ENCODE measurements around the gene RND2. TPM values are rescaled to one million over a fixed set of nuclear protein-coding genes. Genes with fewer than 3 reads are reported as not detected.

RND2 gene
- total RNA-seq, 1 experiment from 2014 or later: 5.5 TPM

DNA sequence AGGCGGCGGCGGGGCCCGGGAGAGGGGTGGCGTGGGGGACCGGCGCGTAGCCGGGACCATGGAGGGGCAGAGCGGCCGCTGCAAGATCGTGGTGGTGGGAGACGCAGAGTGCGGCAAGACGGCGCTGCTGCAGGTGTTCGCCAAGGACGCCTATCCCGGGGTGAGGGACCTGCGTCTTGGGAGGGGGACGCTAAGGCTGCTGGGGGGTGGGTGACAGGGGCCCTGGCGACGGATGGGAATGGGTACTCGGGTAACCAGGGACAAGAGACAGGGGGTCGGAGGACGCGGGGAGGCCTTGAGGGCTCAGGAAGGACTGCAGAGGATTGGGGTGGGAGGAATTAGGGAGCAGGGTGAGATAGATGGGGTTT lies 243 bp downstream of the RND2 start:
- ChIA-PET CTCF (interaction anchor here (0.8 kb wide), 1 partner anchor 290 kb away, joined by 7 read pairs; no protein-coding TSS in a partner anchor), POLR2A (ENCODE audit: low non-redundant PET) (no interaction called here)
- intact Hi-C loops (cut with micrococcal nuclease; ENCODE audit: unreplicated experiment): loop anchor here (10.0 kb wide), 1 partner anchor 100 kb away; the partner anchor contains the start of gene BRCA1
- Histone ChIP-seq H3K4me3 (ENCODE audit: low read depth, low read length, poor library complexity, severe bottlenecking) (peak overlapping the region; percentile 55), H3K27me3 (replicated peaks; ENCODE audit: insufficient read depth, low read depth, low read length, poor library complexity) (no peaks in the 10 kb centered on the region), H3K27ac (ENCODE audit: low read depth, low read length, poor library complexity, severe bottlenecking) (no peak overlapping the region), H3K36me3 (ENCODE audit: insufficient read depth, low read length, poor library complexity, severe bottlenecking) (no peaks in the 10 kb centered on the region), H3K4me1 (ENCODE audit: insufficient read depth, low read length, poor library complexity, severe bottlenecking) (no peaks in the 10 kb centered on the region), H3K9me3 (ENCODE audit: low read depth, low read length, poor library complexity, severe bottlenecking) (no peaks in the 10 kb centered on the region)
- DNase-seq (ENCODE audit: low spot score): no peak
- BruUV-seq (replicated peaks): no TSS peak
- TF ChIP-seq EZH2 (IDR thresholded peaks at IDR 0.05; ENCODE audit: borderline replicate concordance, low read depth, low read length, poor library complexity, severe bottlenecking): no peak
- TF ChIP-seq CTCF (conservative IDR thresholded peaks at IDR 0.05; ENCODE audit: low read depth, low read length): no peak

- TF ChIP-seq CTCF (conservative IDR thresholded peaks at IDR 0.05; ENCODE audit: low read depth, low read length): no peak
- no peak for TF ChIP-seq EZH2 (IDR thresholded peaks at IDR 0.05; ENCODE audit: borderline replicate concordance, low read depth, low read length, poor library complexity, severe bottlenecking)
- DNase-seq (ENCODE audit: low spot score): no peak
- Histone ChIP-seq H3K27ac (ENCODE audit: low read depth, low read length, poor library complexity, severe bottlenecking) (no peak overlapping the region), H3K36me3 (ENCODE audit: insufficient read depth, low read length, poor library complexity, severe bottlenecking) (no peaks in the 10 kb centered on the region), H3K4me3 (ENCODE audit: low read depth, low read length, poor library complexity, severe bottlenecking) (peak overlapping the region; percentile 55), H3K4me1 (ENCODE audit: insufficient read depth, low read length, poor library complexity, severe bottlenecking) (no peaks in the 10 kb centered on the region), H3K9me3 (ENCODE audit: low read depth, low read length, poor library complexity, severe bottlenecking) (no peaks in the 10 kb centered on the region), H3K27me3 (replicated peaks; ENCODE audit: insufficient read depth, low read depth, low read length, poor library complexity) (no peaks in the 10 kb centered on the region)
- BruUV-seq (replicated peaks): no TSS peak
- intact Hi-C loops (cut with micrococcal nuclease; ENCODE audit: unreplicated experiment): loop anchor here (10.0 kb wide), 1 partner anchor 99 kb away; the partner anchor contains the start of gene BRCA1
- ChIA-PET POLR2A (ENCODE audit: low non-redundant PET) (no interaction called here), CTCF (no interaction called here)
Observed at GRCh38 chr17:43025766-43026537, 921 bp downstream of the RND2 start.

DNA sequence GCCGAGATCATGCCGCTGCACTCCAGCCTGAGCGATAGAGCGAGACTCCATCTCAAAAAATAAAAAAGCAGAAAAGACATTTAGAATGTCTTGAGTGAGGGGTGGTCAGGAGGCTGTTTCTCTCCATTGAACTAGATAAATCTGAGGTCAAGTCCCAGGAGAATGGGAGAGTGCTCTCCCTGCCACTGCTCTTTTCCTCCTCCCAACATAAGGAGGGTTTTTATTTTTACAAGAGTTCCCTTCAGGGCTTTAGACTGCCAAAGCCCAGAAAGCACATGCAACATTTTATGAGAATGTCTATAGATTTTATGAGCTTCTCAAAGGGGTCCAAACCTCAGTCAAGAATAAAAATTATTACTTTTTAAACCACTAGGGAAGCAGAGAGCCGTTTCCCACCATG lies 1.6 kb downstream of the RND2 start:
- intact Hi-C loops (cut with micrococcal nuclease; ENCODE audit: unreplicated experiment): loop anchor here (10.0 kb wide), 1 partner anchor 98 kb away; the partner anchor contains the start of gene BRCA1
- ChIA-PET CTCF (no interaction called here), POLR2A (ENCODE audit: low non-redundant PET) (no interaction called here)
- H3K4me3 ChIP-seq (ENCODE audit: low read depth, low read length, poor library complexity, severe bottlenecking): no peak overlapping the region
- no TSS peak for BruUV-seq (replicated peaks)
- no peaks in the 10 kb centered on the region for H3K9me3 ChIP-seq (ENCODE audit: low read depth, low read length, poor library complexity, severe bottlenecking)
- no peak overlapping the region for H3K27ac ChIP-seq (ENCODE audit: low read depth, low read length, poor library complexity, severe bottlenecking)
- DNase-seq (ENCODE audit: low spot score): no peak
- H3K36me3 ChIP-seq (ENCODE audit: insufficient read depth, low read length, poor library complexity, severe bottlenecking): no peaks in the 10 kb centered on the region
- no peaks in the 10 kb centered on the region for H3K4me1 ChIP-seq (ENCODE audit: insufficient read depth, low read length, poor library complexity, severe bottlenecking)
- TF ChIP-seq EZH2 (IDR thresholded peaks at IDR 0.05; ENCODE audit: borderline replicate concordance, low read depth, low read length, poor library complexity, severe bottlenecking): no peak
- no peak for TF ChIP-seq CTCF (conservative IDR thresholded peaks at IDR 0.05; ENCODE audit: low read depth, low read length)
- no peaks in the 10 kb centered on the region for H3K27me3 ChIP-seq (replicated peaks; ENCODE audit: insufficient read depth, low read depth, low read length, poor library complexity)
